Measurements from ENCODE around the gene PCSK6. TPM values are rescaled to one million over a fixed set of nuclear protein-coding genes. Genes with fewer than 3 reads are reported as not detected.

The PCSK6 gene
- total RNA-seq, 1 donor from 2014 or later: 3.7 TPM

DNA sequence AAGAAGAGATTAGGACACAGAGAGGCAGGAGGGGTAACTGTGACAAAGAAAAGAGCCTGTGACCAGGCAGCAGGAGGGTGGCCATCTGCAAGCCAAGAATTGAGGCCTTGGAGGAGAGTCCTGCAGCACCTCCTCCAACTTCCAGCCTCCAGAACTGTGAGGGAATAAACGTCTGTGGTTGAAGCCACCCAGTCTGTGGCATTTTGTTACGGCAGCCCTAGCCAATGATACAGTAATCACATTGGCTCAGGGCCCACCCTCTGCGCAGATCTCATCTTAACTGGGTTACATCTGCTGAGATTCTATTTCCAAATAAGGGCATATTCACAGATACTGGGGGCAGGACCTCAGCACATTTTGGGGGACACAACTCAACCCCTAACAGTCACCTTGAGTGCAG is 223.5 kb downstream of the PCSK6 start:
- H3K4me3 ChIP-seq (ENCODE audit: low read depth, low read length): no peak overlapping the region
- no peak for DNase-seq (ENCODE audit: low read depth)
- no peak for TF ChIP-seq CTCF (conservative IDR thresholded peaks at IDR 0.05; ENCODE audit: low read depth, low read length)

GRCh38 chr15:101264911-101265641 is 224.4 kb downstream of the PCSK6 start:
- H3K4me3 ChIP-seq (ENCODE audit: low read depth, low read length): no peak overlapping the region
- no peak for TF ChIP-seq CTCF (conservative IDR thresholded peaks at IDR 0.05; ENCODE audit: low read depth, low read length)
- DNase-seq (ENCODE audit: low read depth): no peak

DNA sequence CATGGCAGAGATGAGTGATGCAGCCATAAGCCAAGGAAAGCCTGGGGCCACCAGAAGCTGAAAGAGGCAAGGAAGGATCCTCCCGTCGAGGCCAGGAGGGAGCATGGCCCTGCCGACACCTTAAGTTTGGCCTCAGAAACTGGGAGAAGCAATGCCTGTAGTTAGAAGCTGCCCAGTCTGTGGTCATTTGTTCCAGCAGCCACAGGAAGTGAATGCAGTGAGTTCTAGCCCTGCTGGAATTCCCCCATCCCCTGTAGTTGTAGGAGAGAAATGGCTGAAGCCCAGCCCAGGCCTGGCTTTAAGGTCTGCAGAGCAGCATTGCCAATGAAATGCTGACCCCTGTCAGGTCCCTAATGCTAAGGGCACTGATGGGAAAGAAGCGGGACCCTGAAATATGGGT is 225.5 kb downstream of the PCSK6 start:
- DNase-seq (ENCODE audit: low read depth): no peak
- no peak overlapping the region for H3K4me3 ChIP-seq (ENCODE audit: low read depth, low read length)
- no peak for TF ChIP-seq CTCF (conservative IDR thresholded peaks at IDR 0.05; ENCODE audit: low read depth, low read length)

DNA sequence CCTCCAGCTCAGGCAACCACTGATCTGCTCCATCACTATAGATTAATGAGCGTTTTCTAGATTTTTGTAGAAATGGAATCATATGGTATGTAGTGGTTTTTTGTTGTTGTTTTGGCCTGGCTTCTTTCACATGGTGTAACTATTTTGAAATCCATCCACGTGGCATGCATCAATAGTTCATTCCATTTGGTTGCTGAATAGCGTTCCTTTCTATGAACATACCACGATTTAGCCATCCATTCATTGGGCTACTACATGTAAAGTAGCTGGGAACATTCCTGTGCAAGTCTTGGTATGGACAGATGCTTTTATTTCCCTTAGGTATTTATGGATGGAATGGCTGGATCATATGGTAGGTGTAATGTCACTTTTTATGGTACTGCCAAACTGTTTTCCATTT is 227.0 kb downstream of the PCSK6 start:
- no peak for DNase-seq (ENCODE audit: low read depth)
- TF ChIP-seq CTCF (conservative IDR thresholded peaks at IDR 0.05; ENCODE audit: low read depth, low read length): no peak
- no peak overlapping the region for H3K4me3 ChIP-seq (ENCODE audit: low read depth, low read length)

DNA sequence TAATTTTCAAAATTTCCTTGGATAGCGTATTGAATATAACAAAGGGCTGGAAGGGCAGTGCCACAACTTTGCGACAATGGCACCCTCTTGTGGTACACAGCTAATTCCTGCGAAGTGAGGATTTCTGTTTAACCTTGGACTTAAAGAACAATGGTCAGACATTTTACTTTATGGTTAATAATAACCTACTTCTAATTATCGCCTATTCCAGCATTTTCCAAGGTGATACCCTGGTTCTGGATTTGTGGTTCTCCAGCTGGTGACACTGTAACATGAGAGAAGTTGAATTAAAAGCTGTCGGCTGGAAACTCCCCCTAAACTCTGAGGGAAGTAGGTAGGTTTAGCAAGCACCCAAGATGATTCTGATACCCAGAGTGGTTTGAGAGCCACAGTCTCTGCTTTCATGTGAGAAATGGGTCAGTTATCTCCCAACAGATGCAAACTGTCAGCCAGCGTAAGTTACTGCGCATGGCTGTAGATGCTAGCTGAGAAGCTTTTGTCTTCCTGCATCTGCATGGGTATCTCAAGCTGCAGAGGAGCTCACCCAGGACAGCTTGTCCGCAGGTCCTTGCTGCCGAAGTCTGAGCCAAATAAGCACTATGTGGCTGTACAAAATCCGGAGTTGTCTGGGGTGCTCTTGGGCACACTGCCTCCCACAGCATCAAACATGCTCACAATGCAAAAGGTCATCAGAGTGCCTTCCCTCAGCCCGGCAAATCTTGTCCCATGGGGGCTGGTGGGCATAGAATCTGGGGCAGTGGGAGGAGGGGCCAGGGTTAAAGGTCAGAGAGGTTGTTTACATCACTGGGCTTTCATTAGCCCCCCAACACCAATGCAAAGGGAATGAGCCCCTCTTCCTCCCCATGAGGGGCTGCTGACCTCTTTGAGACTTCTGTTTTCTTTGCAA is 231.0 kb downstream of the PCSK6 start:
- peak overlapping the region; percentile 6 for H3K4me3 ChIP-seq (ENCODE audit: low read depth, low read length)
- TF ChIP-seq CTCF (conservative IDR thresholded peaks at IDR 0.05; ENCODE audit: low read depth, low read length): peak; percentile 90
- no peak for DNase-seq (ENCODE audit: low read depth)

DNA sequence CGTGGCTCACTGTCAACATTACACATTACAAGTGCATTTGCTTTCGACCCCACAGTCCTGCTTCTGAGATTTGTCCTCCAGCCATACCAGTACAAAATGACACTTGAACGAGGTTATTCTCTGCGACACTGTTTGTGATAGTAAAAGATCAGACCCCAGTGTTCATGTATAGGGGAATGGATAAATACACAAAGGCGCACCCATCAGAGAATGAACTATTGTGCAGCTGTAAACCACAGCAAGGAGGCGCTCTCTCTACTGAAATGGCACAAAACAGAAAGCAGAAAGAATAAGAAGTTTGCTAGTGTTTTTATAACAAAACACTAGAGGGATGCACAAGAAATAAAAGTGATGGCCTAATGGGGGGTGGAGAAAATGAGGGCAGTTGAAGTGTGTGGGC is 232.8 kb downstream of the PCSK6 start:
- no peak overlapping the region for H3K4me3 ChIP-seq (ENCODE audit: low read depth, low read length)
- no peak for DNase-seq (ENCODE audit: low read depth)
- peak; percentile 42 for TF ChIP-seq CTCF (conservative IDR thresholded peaks at IDR 0.05; ENCODE audit: low read depth, low read length)
